SH-SY5Y (cell line): ENCODE measurements around the gene TRIM59.

Experiments
- GATA2 ChIP-seq: IDR thresholded peaks from 2 replicates; pipeline ENCODE4 v1.6.1; 2011; ENCODE audit warnings: mild to moderate bottlenecking, low read depth, low read length
- GATA3 ChIP-seq: IDR thresholded peaks from 2 replicates; pipeline ENCODE4 v1.6.1; 2011; ENCODE audit warnings: low read depth, mild to moderate bottlenecking, low read length, moderate library complexity

DNA sequence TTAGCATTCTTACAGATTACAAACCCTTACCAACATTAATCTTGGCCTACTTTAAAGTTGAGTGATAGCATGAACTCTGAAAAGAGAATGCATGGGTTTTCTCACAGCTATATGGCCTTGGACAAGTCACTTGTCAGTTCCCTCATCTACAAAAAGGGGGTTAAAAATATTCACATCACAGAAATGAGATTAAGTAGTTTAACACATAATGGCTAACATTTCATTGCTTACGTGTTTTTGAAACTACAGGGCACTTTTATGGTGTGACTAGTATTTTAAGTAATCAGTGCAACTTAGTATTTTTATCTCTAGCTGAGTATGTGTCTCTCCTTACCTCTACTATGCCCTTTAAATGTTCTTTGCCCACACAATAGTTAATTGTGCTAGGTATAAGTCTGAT lies 13.8 kb downstream of the TRIM59 start:
- TF ChIP-seq GATA2 (no peak), GATA3 (no peak)
